GM13976 (cell line): ENCODE results near the gene HES5.

ENCODE experiments used
- DNase-seq: peaks from one replicate; pipeline ENCODE4 v3.0.0; 2012; ENCODE audit warnings: low spot score
- CTCF ChIP-seq: IDR thresholded peaks from 2 replicates; pipeline ENCODE4 v1.5.1; 2012; ENCODE audit warnings: borderline replicate concordance, mild to moderate bottlenecking; ENCODE audit not compliant: insufficient read depth; ENCODE audit errors: extremely low read depth, missing control alignments, control extremely low read depth
- in situ Hi-C: fragments of 300-500 bp; cut with MboI; formaldehyde crosslinking; loops from one replicate; pipeline ENCODE4 v1.12.0; 2022; ENCODE audit warnings: low sequenced_read_pairs, mixed read lengths, inconsistent platforms; ENCODE audit not compliant: unreplicated experiment

Gene HES5

DNA sequence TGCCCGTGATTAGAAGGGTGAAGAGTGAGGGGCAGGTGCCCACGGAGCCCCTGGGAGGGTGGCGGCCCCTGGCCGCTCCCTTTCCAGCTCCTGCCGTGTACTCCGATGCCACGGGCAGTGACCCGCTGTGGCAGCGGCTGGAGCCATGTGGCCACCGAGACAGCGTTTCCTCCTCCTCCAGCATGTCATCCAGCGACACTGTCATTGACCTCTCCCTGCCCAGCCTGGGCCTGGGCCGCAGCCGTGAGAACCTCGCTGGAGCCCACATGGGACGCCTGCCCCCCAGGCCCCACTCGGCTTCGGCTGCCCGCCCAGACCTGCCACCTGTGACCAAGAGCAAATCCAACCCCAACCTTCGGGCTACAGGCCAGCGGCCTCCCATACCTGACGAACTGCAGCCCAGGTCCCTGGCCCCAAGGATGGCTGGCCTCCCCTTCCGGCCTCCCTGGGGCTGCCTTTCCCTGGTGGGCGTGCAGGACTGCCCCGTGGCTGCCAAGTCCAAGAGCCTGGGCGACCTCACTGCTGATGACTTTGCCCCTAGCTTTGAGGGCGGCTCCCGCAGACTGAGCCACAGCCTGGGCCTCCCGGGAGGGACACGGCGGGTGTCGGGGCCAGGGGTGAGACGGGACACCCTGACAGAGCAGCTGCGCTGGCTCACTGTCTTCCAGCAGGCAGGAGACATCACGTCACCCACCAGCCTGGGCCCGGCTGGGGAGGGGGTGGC lies 25.7 kb downstream of the HES5 start:
- no peak for TF ChIP-seq CTCF
- in situ Hi-C loops, result no loop called here
- DNase-seq, result no peak

DNA sequence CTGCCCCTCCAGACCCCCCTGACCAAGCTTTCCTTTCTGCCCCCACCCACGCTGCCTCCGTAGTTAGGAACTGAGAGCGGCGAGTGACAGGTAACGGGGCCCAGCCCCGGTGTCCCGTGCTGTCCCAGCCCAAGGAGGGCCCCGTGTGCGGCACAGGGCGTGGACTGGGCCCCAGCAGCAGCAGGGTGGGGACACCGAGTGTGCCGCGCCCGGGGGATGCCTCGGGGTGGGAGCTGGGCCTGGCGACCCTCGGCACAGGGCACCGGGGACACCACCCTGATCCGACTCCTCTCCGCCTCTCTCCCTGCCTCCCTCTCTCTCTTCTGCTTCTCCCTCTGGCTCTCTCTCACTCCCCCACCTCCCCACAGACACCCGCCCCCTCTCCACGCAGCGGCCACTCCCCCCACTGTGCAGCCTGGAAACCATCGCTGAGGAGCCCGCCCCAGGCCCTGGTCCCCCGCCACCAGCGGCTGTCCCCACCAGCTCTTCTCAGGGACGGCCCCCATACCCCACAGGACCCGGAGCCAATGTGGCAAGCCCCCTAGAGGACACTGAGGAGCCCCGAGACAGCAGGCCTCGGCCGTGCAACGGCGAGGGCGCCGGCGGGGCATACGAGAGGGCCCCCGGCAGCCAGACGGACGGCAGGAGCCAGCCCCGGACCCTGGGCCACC lies 26.4 kb downstream of the HES5 start:
- DNase-seq, result no peak
- no peak for TF ChIP-seq CTCF
- in situ Hi-C loops, result no loop called here

- TF ChIP-seq CTCF, result no peak
- no peak for DNase-seq
- in situ Hi-C loops, result no loop called here
These were observed 27.2 kb downstream of the HES5 start for GRCh38 chr1:2502661-2503553.

- in situ Hi-C loops, result no loop called here
- DNase-seq, result no peak
- TF ChIP-seq CTCF, result no peak
These were observed 27.9 kb downstream of the HES5 start for GRCh38 chr1:2502210-2502609.

DNA sequence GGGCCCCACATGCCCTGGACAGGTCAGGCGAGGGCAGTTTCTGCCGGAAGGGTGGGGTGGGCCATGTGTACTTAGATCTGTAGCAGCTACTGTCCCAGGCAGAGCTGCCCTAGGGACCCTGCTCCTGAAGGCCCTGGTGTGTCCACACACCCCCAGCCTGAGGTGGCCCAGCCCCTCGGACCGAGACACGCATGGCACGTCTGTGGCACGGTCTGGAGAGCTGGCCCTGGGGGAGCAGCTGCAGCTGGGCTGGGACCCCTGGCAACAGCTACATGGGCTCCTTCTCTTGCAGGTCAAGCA lies 28.3 kb downstream of the HES5 start:
- TF ChIP-seq CTCF, result no peak
- in situ Hi-C loops, result no loop called here
- DNase-seq, result no peak

GRCh38 chr1:2501041-2501819 lies 28.8 kb downstream of the HES5 start:
- in situ Hi-C loops, result no loop called here
- DNase-seq, result no peak
- TF ChIP-seq CTCF, result no peak
